IMR-90 (cell line): ENCODE results near the gene MEIS2. TPM values are rescaled to one million over a fixed set of nuclear protein-coding genes. Genes with fewer than 3 reads are reported as not detected.

ENCODE experiments used
- ATAC-seq: fragments of 200-7000 bp; cut with Tn5 transposase; 2 replicates; pipeline ENCODE4 v1.9.1; 2020; ENCODE audit warnings: low read depth, mild to moderate bottlenecking, moderate library complexity
- BruUV-seq: library from RNA; stranded (reverse); fragments of 400-500 nt; replicated peaks from 2 replicates; lab custom pipeline; 2021; lab: Mats Ljungman, UMichigan
- CTCF ChIA-PET: fragments of 300-600 bp; formaldehyde crosslinking; extraction: SDS; loops from one replicate; lab custom pipeline; 2021; ENCODE audit warnings: antibody characterized with exemption; lab: Yijun Ruan, JAX
- POLR2A ChIA-PET: fragments of 300-600 bp; sonication (Branson Sonifier 250); formaldehyde crosslinking; loops from one replicate; lab custom pipeline; 2022; ENCODE audit warnings: antibody characterized with exemption; ENCODE audit not compliant: unreplicated experiment; lab: Charles Lee
- DNase-seq: peaks from one replicate; pipeline ENCODE4 v3.0.0; 2013
- H2AFZ ChIP-seq: replicated peaks from 2 replicates; pipeline ENCODE3; 2013; ENCODE audit warnings: low read length, mild to moderate bottlenecking; ENCODE audit not compliant: poor library complexity
- H2AK5ac ChIP-seq: 2 replicates; pipeline ENCODE4 v1.6.1; 2013; ENCODE audit warnings: low read depth, low read length, inconsistent platforms
- H2AK9ac ChIP-seq: replicated peaks from 2 replicates; pipeline ENCODE3; 2013; ENCODE audit warnings: mild to moderate bottlenecking, low read depth, low read length, moderate library complexity; ENCODE audit not compliant: poor library complexity
- H2BK120ac ChIP-seq: 2 replicates; pipeline ENCODE4 v1.6.1; 2013; ENCODE audit warnings: low read depth, low read length, inconsistent platforms
- H2BK15ac ChIP-seq: 3 replicates; pipeline ENCODE4 v1.6.1; 2013; ENCODE audit warnings: low read depth, low read length, inconsistent platforms
- H2BK20ac ChIP-seq: 2 replicates; pipeline ENCODE4 v1.6.1; 2013; ENCODE audit warnings: low read depth, mild to moderate bottlenecking, inconsistent platforms, low read length, moderate library complexity
- H2BK5ac ChIP-seq: 2 replicates; pipeline ENCODE4 v1.6.1; 2013; ENCODE audit warnings: mild to moderate bottlenecking, low read depth, low read length, inconsistent platforms; ENCODE audit not compliant: poor library complexity, severe bottlenecking
- H3K14ac ChIP-seq: replicated peaks from 2 replicates; pipeline ENCODE4 v1.6.1; 2013; ENCODE audit warnings: low read depth, low read length, inconsistent platforms
- H3K18ac ChIP-seq: 2 replicates; pipeline ENCODE4 v1.6.1; 2013; ENCODE audit warnings: low read depth, low read length, control low read depth
- H3K23ac ChIP-seq: 2 replicates; pipeline ENCODE4 v1.6.1; 2013; ENCODE audit warnings: low read depth, low read length, inconsistent platforms
- H3K27ac ChIP-seq: 2 replicates; pipeline ENCODE4 v1.5.1; 2013; ENCODE audit warnings: mild to moderate bottlenecking, control low read depth, low read length; ENCODE audit not compliant: insufficient read depth
- H3K27me3 ChIP-seq: 2 replicates; pipeline ENCODE4 v1.6.1; 2013; ENCODE audit warnings: low read length; ENCODE audit not compliant: control insufficient read depth, insufficient read depth
- H3K36me3 ChIP-seq: 2 replicates; pipeline ENCODE4 v1.6.1; 2013; ENCODE audit warnings: low read length, mixed read lengths; ENCODE audit not compliant: control insufficient read depth, insufficient read depth
- H3K4ac ChIP-seq: 2 replicates; pipeline ENCODE4 v1.6.1; 2013; ENCODE audit warnings: low read depth, low read length, inconsistent platforms
- H3K4me1 ChIP-seq: 2 replicates; pipeline ENCODE4 v1.6.1; 2013; ENCODE audit warnings: low read length, mixed read lengths; ENCODE audit not compliant: control insufficient read depth, insufficient read depth
- H3K4me2 ChIP-seq: 2 replicates; pipeline ENCODE4 v1.6.1; 2013; ENCODE audit warnings: low read depth, mild to moderate bottlenecking, control low read depth, low read length, moderate library complexity
- H3K4me3 ChIP-seq: 2 replicates; pipeline ENCODE4 v1.5.1; 2013; ENCODE audit warnings: low read depth, mild to moderate bottlenecking, control low read depth, low read length, moderate library complexity; ENCODE audit not compliant: insufficient read depth
- H3K56ac ChIP-seq: 2 replicates; pipeline ENCODE4 v1.6.1; 2013; ENCODE audit warnings: low read length, inconsistent platforms; ENCODE audit not compliant: insufficient read depth; ENCODE audit errors: extremely low read depth
- H3K79me1 ChIP-seq, 2 experiments: 2 replicates each; pipeline ENCODE4 v1.6.1; 2013; ENCODE audit warnings: low read length in 2 of 2, inconsistent platforms in 1 of 2, low read depth in 1 of 2
- H3K9ac ChIP-seq: 2 replicates; pipeline ENCODE4 v1.6.1; 2013; ENCODE audit warnings: low read depth, low read length, control low read depth
- H3K9me1 ChIP-seq: 2 replicates; pipeline ENCODE4 v1.6.1; 2013; ENCODE audit warnings: low read length, inconsistent platforms; ENCODE audit not compliant: insufficient read depth
- H3K9me3 ChIP-seq: 2 replicates; pipeline ENCODE4 v1.6.1; 2013; ENCODE audit warnings: low read length; ENCODE audit not compliant: control insufficient read depth, insufficient read depth
- H4K20me1 ChIP-seq: 2 replicates; pipeline ENCODE4 v1.6.1; 2013; ENCODE audit warnings: low read length, inconsistent platforms; ENCODE audit not compliant: insufficient read depth
- H4K5ac ChIP-seq: 2 replicates; pipeline ENCODE4 v1.6.1; 2013; ENCODE audit warnings: mild to moderate bottlenecking, low read depth, low read length, control low read depth
- H4K8ac ChIP-seq, 2 experiments: 2 replicates each; pipeline ENCODE4 v1.6.1; 2013; ENCODE audit warnings: low read depth in 2 of 2, low read length in 2 of 2, control low read depth in 1 of 2, inconsistent platforms in 1 of 2
- H4K91ac ChIP-seq: 2 replicates; pipeline ENCODE4 v1.6.1; 2013; ENCODE audit warnings: low read depth, low read length, inconsistent platforms; ENCODE audit not compliant: insufficient read depth
- BHLHE40 ChIP-seq: fragments of 150-350 bp; IDR thresholded peaks from 2 replicates; pipeline ENCODE4 v1.6.1; 2016; ENCODE audit warnings: mild to moderate bottlenecking, low read depth, low read length
- CEBPB ChIP-seq: IDR thresholded peaks from 2 replicates; pipeline ENCODE4 v1.6.1; 2012; ENCODE audit warnings: low read depth, low read length, improper control_type of control experiment
- CHD1 ChIP-seq: IDR thresholded peaks from 2 replicates; pipeline ENCODE4 v1.6.1; 2012; ENCODE audit warnings: low read depth, low read length, improper control_type of control experiment
- FOS ChIP-seq: fragments of 150-350 bp; IDR thresholded peaks from 2 replicates; pipeline ENCODE4 v1.6.1; 2016; ENCODE audit warnings: low read depth, low read length
- MAFK ChIP-seq: IDR thresholded peaks from 2 replicates; pipeline ENCODE4 v1.6.1; 2012; ENCODE audit warnings: low read depth, low read length, improper control_type of control experiment
- MAZ ChIP-seq: IDR thresholded peaks from 2 replicates; pipeline ENCODE4 v1.6.1; 2012; ENCODE audit warnings: low read depth, mild to moderate bottlenecking, low read length, improper control_type of control experiment, moderate library complexity, borderline replicate concordance
- POLR2A ChIP-seq: IDR thresholded peaks from 2 replicates; pipeline ENCODE4 v1.6.1; 2012; ENCODE audit warnings: mild to moderate bottlenecking, low read depth, low read length
- RCOR1 ChIP-seq: IDR thresholded peaks from 2 replicates; pipeline ENCODE4 v1.6.1; 2012; ENCODE audit warnings: mild to moderate bottlenecking, low read length, improper control_type of control experiment; ENCODE audit not compliant: insufficient replicate concordance
- SMC3 ChIP-seq: fragments of 150-350 bp; IDR thresholded peaks from 2 replicates; pipeline ENCODE4 v1.6.1; 2016; ENCODE audit warnings: low read depth, mild to moderate bottlenecking, antibody characterized with exemption, low read length, moderate library complexity
- USF2 ChIP-seq: fragments of 150-350 bp; IDR thresholded peaks from 2 replicates; pipeline ENCODE4 v1.6.1; 2017; ENCODE audit warnings: mild to moderate bottlenecking, antibody characterized with exemption, low read length, low read depth
- WGBS, 2 experiments: methylation state at CpG; one replicate each; pipeline versions ENCODE4 v1.1.5 to v1.1.7; 2013; ENCODE audit warnings: missing lambda C conversion rate in 2 of 2; ENCODE audit not compliant: insufficient read length in 1 of 2; ENCODE audit errors: extremely low coverage in 2 of 2; 5-methylcytosine and 5-hydroxymethylcytosine counted together
- dilution Hi-C: fragments of 300-500 bp; cut with HindIII; formaldehyde crosslinking; loops from one replicate; pipeline ENCODE4 v1.14.3; 2018; ENCODE audit warnings: low sequenced_read_pairs; ENCODE audit not compliant: unreplicated experiment
- in situ Hi-C: fragments of 300-500 bp; cut with MboI; formaldehyde crosslinking; loops from 3 replicates; pipeline ENCODE4 v1.14.3; 2019; ENCODE audit warnings: low sequenced_read_pairs, inconsistent platforms, mixed read lengths
- intact Hi-C: fragments of 100-400 bp; cut with micrococcal nuclease; formaldehyde crosslinking; loops from 2 replicates; pipeline ENCODE4 v1.10.0; 2022
- polyA plus RNA-seq, 3 experiments: library from polyadenylated mRNA; depleted of rRNA; stranded (reverse); fragments of >200 nt; gene quantifications; 2 replicates each; pipeline ENCODE4 v1.2.3, GENCODE V29; 2012; ENCODE audit warnings: low replicate concordance in 1 of 3
- total RNA-seq: library from RNA; depleted of rRNA; stranded (reverse); fragments of >200 nt; gene quantifications from 2 replicates; pipeline ENCODE4 v1.2.3, GENCODE V29; 2012

Gene MEIS2
- total and polyA plus RNA-seq, 2 of the 4 experiments (the other 2 are of a cell fraction): 70.1 to 71.3 TPM

GRCh38 chr15:37028625-37029296 lies 71.6 kb downstream of the MEIS2 start:
- ATAC-seq: 0 out of 2 replicates have a peak, but pooled peaks have one; percentile 18
- no peak overlapping the region for H2BK15ac ChIP-seq
- no peak overlapping the region for H2AFZ ChIP-seq
- dilution Hi-C loops: no loop called here
- no peaks in the 10 kb centered on the region for H3K36me3 ChIP-seq
- H2AK5ac ChIP-seq: no peak overlapping the region
- TF ChIP-seq RCOR1 (no peak), SMC3 (no peak), CHD1 (no peak), FOS (no peak), CEBPB (peak; percentile 35; the same call in 1 of the 2 replicates), MAZ (no peak), MAFK (0 out of 2 replicates have a peak, but pooled peaks have one; percentile 13), USF2 (no peak), BHLHE40 (no peak), POLR2A (no peak)
- no peak overlapping the region for H4K91ac ChIP-seq
- no peak overlapping the region for H3K18ac ChIP-seq
- BruUV-seq: no TSS peak
- ChIA-PET POLR2A (no interaction called here), CTCF (interaction anchor here (0.7 kb wide), 1 partner anchor 8 kb away, joined by 4 read pairs; no protein-coding TSS in a partner anchor)
- H2BK5ac ChIP-seq: no peak overlapping the region
- H4K5ac ChIP-seq: no peak overlapping the region
- no peak overlapping the region for H3K4ac ChIP-seq
- no peak overlapping the region for H3K4me3 ChIP-seq
- peak; percentile 42 for DNase-seq
- peaks cover 18 to 36% of the 10 kb centered on the region in 2 experiments for H3K79me1 ChIP-seq
- H3K23ac ChIP-seq: no peak overlapping the region
- H2BK120ac ChIP-seq: no peak overlapping the region
- peaks cover 7% of the 10 kb centered on the region for H3K4me1 ChIP-seq
- H3K9ac ChIP-seq: no peak overlapping the region
- no peak overlapping the region for H4K8ac ChIP-seq
- H3K27ac ChIP-seq: no peak overlapping the region
- no peak overlapping the region for H3K56ac ChIP-seq
- no peak overlapping the region for H2AK9ac ChIP-seq
- H3K9me1 ChIP-seq: peaks cover 15% of the 10 kb centered on the region
- peaks cover 10% of the 10 kb centered on the region; the same call in 1 of the 2 replicates for H4K20me1 ChIP-seq
- no peak overlapping the region for H2BK20ac ChIP-seq
- WGBS, 2 experiments: no CpG with 5 or more reads among the region's 4 CpGs
- no peaks in the 10 kb centered on the region for H3K27me3 ChIP-seq
- H3K4me2 ChIP-seq: no peak overlapping the region
- H3K14ac ChIP-seq: no peak overlapping the region
- in situ Hi-C loops: no loop called here
- intact Hi-C loops: no loop called here
- H3K9me3 ChIP-seq: no peaks in the 10 kb centered on the region
